ENCODE measurements around the gene DACT3. TPM values are rescaled to one million over a fixed set of nuclear protein-coding genes. Genes with fewer than 3 reads are reported as not detected.

Gene DACT3
- total and polyA plus RNA-seq, 2 donors (not counting 1 experiment from before 2014, with no cell fraction given): 5.6 to 11.5 TPM

DNA sequence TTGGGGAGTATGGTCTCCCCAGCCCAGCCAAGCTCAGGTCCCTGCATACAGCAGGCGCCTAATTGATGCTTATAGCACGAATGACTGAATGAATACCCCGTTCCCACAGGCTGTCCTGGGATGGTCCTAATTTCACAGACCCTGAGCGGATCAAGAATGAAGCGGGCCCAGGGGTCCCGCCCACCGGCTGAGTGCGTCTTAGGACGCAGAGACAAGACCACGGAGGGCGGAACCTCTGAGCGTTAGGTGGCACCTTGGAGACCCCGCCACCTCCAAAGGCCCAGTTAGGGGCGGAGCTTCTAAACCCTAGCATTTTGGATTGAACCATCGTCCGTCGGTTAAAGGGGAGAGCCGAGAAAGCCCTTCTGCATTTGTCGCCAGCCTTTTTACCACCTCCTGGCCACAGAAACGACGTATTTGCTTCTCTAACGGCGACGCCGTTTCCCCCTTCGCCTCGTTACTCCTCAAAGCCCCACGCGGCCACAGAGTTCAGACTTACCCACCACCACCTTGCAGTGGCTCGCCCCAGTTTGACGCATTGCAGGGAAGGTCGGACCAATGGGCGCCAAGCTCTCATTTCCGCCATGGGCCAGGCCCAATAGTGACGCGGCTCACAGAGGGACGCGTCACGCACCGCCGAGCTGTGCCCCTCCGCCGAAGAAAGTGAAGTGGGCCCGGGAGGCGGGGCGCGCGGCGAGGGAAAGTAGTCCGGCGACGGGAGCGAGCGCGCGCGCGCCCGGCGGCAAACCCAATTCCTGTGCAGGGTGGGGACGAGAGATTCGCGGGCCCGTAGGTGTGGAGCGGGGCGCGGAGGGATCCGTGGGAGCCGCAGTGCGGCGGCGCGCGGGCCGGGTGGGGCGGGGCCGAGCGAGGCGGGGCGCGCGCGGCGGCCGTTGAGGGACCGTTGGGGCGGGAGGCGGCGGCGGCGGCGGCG, 60.3 kb downstream of the DACT3 start:
- peak; percentile 97 to 99 for DNase-seq (ENCODE audit: low read depth in 2 of 2)
- H3K36me3 ChIP-seq (ENCODE audit: control insufficient read depth, insufficient read depth, low read length): no peaks in the 10 kb centered on the region
- peaks cover 45% of the 10 kb centered on the region for H3K79me2 ChIP-seq (ENCODE audit: control insufficient read depth, insufficient read depth, low read length)
- H3K4me1 ChIP-seq (ENCODE audit: control insufficient read depth, extremely low read depth, insufficient read depth, low read length): peaks cover 12% of the 10 kb centered on the region
- H3K4me2 ChIP-seq (ENCODE audit: extremely low read depth, insufficient read depth, low read length): peak overlapping the region; percentile 81
- TF ChIP-seq CTCF (conservative IDR thresholded peaks at IDR 0.05 in 1 of 2, IDR thresholded peaks at IDR 0.05 in 1 of 2; ENCODE audit: low read depth in 1 of 2, low read length in 2 of 2) (no peak), EZH2 (IDR thresholded peaks at IDR 0.05; ENCODE audit: low read length, missing control alignments) (no peak)
- peak overlapping the region; percentile 99 for H2AFZ ChIP-seq (ENCODE audit: low read length)
- no peaks in the 10 kb centered on the region for H4K20me1 ChIP-seq (ENCODE audit: control insufficient read depth, extremely low read depth, insufficient read depth, low read length)
- peak overlapping the region; percentile 100 for H3K9ac ChIP-seq (ENCODE audit: insufficient read depth, low read length)
- peak overlapping the region; percentile 78 to 100 (median 87) for H3K4me3 ChIP-seq (replicated peaks in 1 of 4; ENCODE audit: control extremely low read depth in 1 of 4, insufficient read depth in 1 of 4, low read depth in 3 of 4, low read length in 4 of 4)
- H3K9me3 ChIP-seq (ENCODE audit: control insufficient read depth, insufficient read depth, low read depth, low read length): no peaks in the 10 kb centered on the region
- H3K27me3 ChIP-seq (ENCODE audit: control insufficient read depth, insufficient read depth, low read length): no peaks in the 10 kb centered on the region
- H3K27ac ChIP-seq (ENCODE audit: insufficient read depth, low read length): peak overlapping the region; percentile 100

GRCh38 chr19:46599716-46600373, 61.1 kb downstream of the DACT3 start:
- H3K27me3 ChIP-seq (ENCODE audit: control insufficient read depth, insufficient read depth, low read length): no peaks in the 10 kb centered on the region
- H3K4me2 ChIP-seq (ENCODE audit: extremely low read depth, insufficient read depth, low read length): peak overlapping the region; percentile 47
- H3K36me3 ChIP-seq (ENCODE audit: control insufficient read depth, insufficient read depth, low read length): no peaks in the 10 kb centered on the region
- peak overlapping the region; percentile 100 for H3K9ac ChIP-seq (ENCODE audit: insufficient read depth, low read length)
- peaks cover 37% of the 10 kb centered on the region for H3K79me2 ChIP-seq (ENCODE audit: control insufficient read depth, insufficient read depth, low read length)
- peaks cover 12% of the 10 kb centered on the region for H3K4me1 ChIP-seq (ENCODE audit: control insufficient read depth, extremely low read depth, insufficient read depth, low read length)
- H3K9me3 ChIP-seq (ENCODE audit: control insufficient read depth, insufficient read depth, low read depth, low read length): no peaks in the 10 kb centered on the region
- H2AFZ ChIP-seq (ENCODE audit: low read length): peak overlapping the region; percentile 68
- H3K4me3 ChIP-seq (replicated peaks in 1 of 4; ENCODE audit: control extremely low read depth in 1 of 4, insufficient read depth in 1 of 4, low read depth in 3 of 4, low read length in 4 of 4): peak overlapping the region; percentile 63 to 92 (median 80)
- no peak for DNase-seq (ENCODE audit: low read depth in 2 of 2)
- no peaks in the 10 kb centered on the region for H4K20me1 ChIP-seq (ENCODE audit: control insufficient read depth, extremely low read depth, insufficient read depth, low read length)
- TF ChIP-seq EZH2 (IDR thresholded peaks at IDR 0.05; ENCODE audit: low read length, missing control alignments): no peak
- TF ChIP-seq CTCF (conservative IDR thresholded peaks at IDR 0.05 in 1 of 2, IDR thresholded peaks at IDR 0.05 in 1 of 2; ENCODE audit: low read depth in 1 of 2, low read length in 2 of 2): no peak
- H3K27ac ChIP-seq (ENCODE audit: insufficient read depth, low read length): peak overlapping the region; percentile 100

DNA sequence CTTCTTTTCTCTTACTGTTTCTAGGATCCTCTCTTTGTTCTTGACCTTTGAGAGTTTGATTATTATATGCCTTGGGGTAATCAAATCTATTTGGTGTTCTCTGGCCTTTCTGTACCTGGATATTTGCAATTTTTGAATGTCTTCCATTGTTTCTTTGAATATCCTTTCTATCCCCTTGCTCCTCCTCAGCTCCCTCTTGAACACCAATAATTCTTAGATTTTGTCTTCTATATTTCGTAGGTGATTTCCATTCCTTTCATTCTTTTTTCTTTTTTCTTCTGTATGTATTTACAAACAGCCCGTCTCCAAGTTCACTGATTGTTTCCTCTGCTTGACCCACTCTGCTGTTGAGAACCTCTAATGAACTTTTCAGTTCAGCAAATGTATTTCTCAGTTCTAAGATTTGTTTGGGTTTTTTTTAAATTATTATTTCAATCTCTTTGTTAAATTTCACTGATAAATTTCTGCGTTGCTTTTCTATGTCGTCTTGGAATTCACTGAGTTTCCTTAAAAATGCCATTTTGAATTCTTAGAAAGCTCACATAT, 62.5 kb downstream of the DACT3 start:
- H3K4me1 ChIP-seq (ENCODE audit: control insufficient read depth, extremely low read depth, insufficient read depth, low read length): peaks cover 5% of the 10 kb centered on the region
- no peak for DNase-seq (ENCODE audit: low read depth in 2 of 2)
- no peak overlapping the region for H3K9ac ChIP-seq (ENCODE audit: insufficient read depth, low read length)
- TF ChIP-seq CTCF (conservative IDR thresholded peaks at IDR 0.05 in 1 of 2, IDR thresholded peaks at IDR 0.05 in 1 of 2; ENCODE audit: low read depth in 1 of 2, low read length in 2 of 2) (no peak), EZH2 (IDR thresholded peaks at IDR 0.05; ENCODE audit: low read length, missing control alignments) (no peak)
- no peak overlapping the region for H3K4me2 ChIP-seq (ENCODE audit: extremely low read depth, insufficient read depth, low read length)
- H4K20me1 ChIP-seq (ENCODE audit: control insufficient read depth, extremely low read depth, insufficient read depth, low read length): no peaks in the 10 kb centered on the region
- H3K27me3 ChIP-seq (ENCODE audit: control insufficient read depth, insufficient read depth, low read length): no peaks in the 10 kb centered on the region
- no peaks in the 10 kb centered on the region for H3K36me3 ChIP-seq (ENCODE audit: control insufficient read depth, insufficient read depth, low read length)
- no peak overlapping the region for H3K27ac ChIP-seq (ENCODE audit: insufficient read depth, low read length)
- peaks cover 23% of the 10 kb centered on the region for H3K79me2 ChIP-seq (ENCODE audit: control insufficient read depth, insufficient read depth, low read length)
- H3K4me3 ChIP-seq (replicated peaks in 1 of 4; ENCODE audit: control extremely low read depth in 1 of 4, insufficient read depth in 1 of 4, low read depth in 3 of 4, low read length in 4 of 4): no peak overlapping the region
- H2AFZ ChIP-seq (ENCODE audit: low read length): no peak overlapping the region
- H3K9me3 ChIP-seq (ENCODE audit: control insufficient read depth, insufficient read depth, low read depth, low read length): no peaks in the 10 kb centered on the region
